ENCODE measurements around the gene CSRNP3.

CSRNP3 gene

GRCh38 chr2:165547900-165548299, 78.4 kb downstream of the CSRNP3 start:
- no peak for DNase-seq (ENCODE audit: low read depth)

- DNase-seq (ENCODE audit: low read depth), result no peak
Measured at GRCh38 chr2:165549619-165550018, 80.1 kb downstream of the CSRNP3 start.

- no peak for DNase-seq (ENCODE audit: low read depth)
Measured at GRCh38 chr2:165558832-165559231, 89.3 kb downstream of the CSRNP3 start.

GRCh38 chr2:165560377-165560988, 91.0 kb downstream of the CSRNP3 start:
- no peak for DNase-seq (ENCODE audit: low read depth)

GRCh38 chr2:165561516-165561915, 92.0 kb downstream of the CSRNP3 start:
- no peak for DNase-seq (ENCODE audit: low read depth)

GRCh38 chr2:165562233-165562632, 92.7 kb downstream of the CSRNP3 start:
- no peak for DNase-seq (ENCODE audit: low read depth)

- DNase-seq (ENCODE audit: low read depth), result no peak
Measured at GRCh38 chr2:165563468-165564225, 94.1 kb downstream of the CSRNP3 start.

- no peak for DNase-seq (ENCODE audit: low read depth)
Measured at GRCh38 chr2:165566008-165566407, 96.5 kb downstream of the CSRNP3 start.

- no peak for DNase-seq (ENCODE audit: low read depth)
Measured at GRCh38 chr2:165567273-165567672, 97.8 kb downstream of the CSRNP3 start.

- DNase-seq (ENCODE audit: low read depth), result no peak
Measured at GRCh38 chr2:165568361-165568760, 98.9 kb downstream of the CSRNP3 start.

- no peak for DNase-seq (ENCODE audit: low read depth)
Measured at GRCh38 chr2:165571477-165571876, 102.0 kb downstream of the CSRNP3 start.

GRCh38 chr2:165572151-165572550, 102.7 kb downstream of the CSRNP3 start:
- DNase-seq (ENCODE audit: low read depth), result no peak

GRCh38 chr2:165573534-165574461, 104.3 kb downstream of the CSRNP3 start:
- no peak for DNase-seq (ENCODE audit: low read depth)

GRCh38 chr2:165575044-165575615, 105.6 kb downstream of the CSRNP3 start:
- no peak for DNase-seq (ENCODE audit: low read depth)

- DNase-seq (ENCODE audit: low read depth), result no peak
Measured at GRCh38 chr2:165576409-165577154, 107.1 kb downstream of the CSRNP3 start.

GRCh38 chr2:165582409-165582808, 112.9 kb downstream of the CSRNP3 start:
- DNase-seq (ENCODE audit: low read depth), result peak; percentile 50

- no peak for DNase-seq (ENCODE audit: low read depth)
Measured at GRCh38 chr2:165582863-165583506, 113.5 kb downstream of the CSRNP3 start.

GRCh38 chr2:165584126-165584654, 114.7 kb downstream of the CSRNP3 start:
- DNase-seq (ENCODE audit: low read depth), result no peak

- no peak for DNase-seq (ENCODE audit: low read depth)
Measured at GRCh38 chr2:165586019-165586418, 116.5 kb downstream of the CSRNP3 start.

GRCh38 chr2:165587335-165587938, 117.9 kb downstream of the CSRNP3 start:
- no peak for DNase-seq (ENCODE audit: low read depth)

Data from stromal cell of bone marrow (primary cell).